ENCODE results near the gene RHBDD1.

DNA sequence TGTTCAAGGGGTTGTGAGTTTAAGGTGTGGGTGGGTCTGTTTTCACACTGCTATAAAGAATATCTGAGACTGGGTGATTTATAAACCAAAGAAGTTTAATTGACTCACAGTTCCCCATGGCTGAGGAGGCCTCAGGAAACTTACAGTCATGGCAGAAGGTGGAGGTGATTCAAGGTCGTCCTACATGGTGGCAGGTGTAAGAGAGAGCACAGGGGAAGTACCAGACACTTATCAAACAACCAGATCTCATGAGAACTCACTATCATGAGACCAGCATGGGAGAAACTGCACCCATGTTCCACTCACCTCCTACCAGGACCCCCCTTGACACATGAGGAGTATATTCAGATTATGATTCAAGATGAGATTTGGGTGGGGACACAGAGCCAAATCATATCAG, 38.0 kb downstream of the RHBDD1 start:
- TF ChIP-seq MXI1 (IDR thresholded peaks at IDR 0.05; ENCODE audit: low read depth, low read length) = no peak
- TF ChIP-seq RCOR1 (IDR thresholded peaks at IDR 0.05; ENCODE audit: low read length) = no peak

All from SK-N-SH (cell line).